Mucosa of stomach (tissue), 1 donor: ENCODE results near the gene NOS1AP.
"Not testable (repeated sequence)": the region's sequence is repeated elsewhere in the genome, so short reads cannot be mapped to it uniquely, and the experiment has no call there.

Experiments used
- H3K27me3 ChIP-seq: one replicate; pipeline ENCODE4 v1.7.0; 2013; ENCODE audit warnings: mild to moderate bottlenecking, low read length; ENCODE audit not compliant: control insufficient read depth, insufficient read depth
- H3K36me3 ChIP-seq: one replicate; pipeline ENCODE4 v1.7.0; 2013; ENCODE audit warnings: low read length; ENCODE audit not compliant: control insufficient read depth, insufficient read depth
- H3K4me1 ChIP-seq: one replicate; pipeline ENCODE4 v1.7.0; 2013; ENCODE audit warnings: mild to moderate bottlenecking, low read length; ENCODE audit not compliant: control insufficient read depth, insufficient read depth
- H3K4me3 ChIP-seq: one replicate; pipeline ENCODE4 v1.7.0; 2013; ENCODE audit warnings: low read length
- H3K9ac ChIP-seq: one replicate; pipeline ENCODE4 v1.7.0; 2013; ENCODE audit warnings: mild to moderate bottlenecking, low read length, moderate library complexity
- H3K9me3 ChIP-seq: one replicate; pipeline ENCODE4 v1.7.0; 2013; ENCODE audit warnings: mild to moderate bottlenecking, low read length, moderate library complexity; ENCODE audit not compliant: control insufficient read depth
- donor health status: Pancreatic carcinoma.

The NOS1AP gene

GRCh38 chr1:162062542-162063015, 6.9 kb upstream of the NOS1AP start:
- H3K27me3 ChIP-seq: no peaks in the 10 kb centered on the region
- H3K9me3 ChIP-seq: no peaks in the 10 kb centered on the region
- no peak overlapping the region for H3K9ac ChIP-seq
- no peaks in the 10 kb centered on the region for H3K4me1 ChIP-seq
- no peak overlapping the region for H3K4me3 ChIP-seq
- H3K36me3 ChIP-seq: no peaks in the 10 kb centered on the region

- Histone ChIP-seq H3K9me3 (no peaks in the 10 kb centered on the region), H3K36me3 (no peaks in the 10 kb centered on the region), H3K9ac (no peak overlapping the region), H3K4me3 (no peak overlapping the region), H3K4me1 (peaks cover 5% of the 10 kb centered on the region), H3K27me3 (no peaks in the 10 kb centered on the region)
Observed at GRCh38 chr1:162065016-162065415, 4.5 kb upstream of the NOS1AP start.

GRCh38 chr1:162066836-162067235, 2.7 kb upstream of the NOS1AP start:
- H3K27me3 ChIP-seq, H3K9me3 ChIP-seq, H3K4me3 ChIP-seq, H3K36me3 ChIP-seq, H3K9ac ChIP-seq: not testable (repeated sequence)
- H3K4me1 ChIP-seq: peaks cover 14% of the 10 kb centered on the region

- Histone ChIP-seq H3K9ac (no peak overlapping the region), H3K4me3 (no peak overlapping the region), H3K9me3 (no peaks in the 10 kb centered on the region), H3K27me3 (peaks cover 7% of the 10 kb centered on the region), H3K36me3 (no peaks in the 10 kb centered on the region), H3K4me1 (peaks cover 20% of the 10 kb centered on the region)
Observed at GRCh38 chr1:162067466-162067865, 2.0 kb upstream of the NOS1AP start.

DNA sequence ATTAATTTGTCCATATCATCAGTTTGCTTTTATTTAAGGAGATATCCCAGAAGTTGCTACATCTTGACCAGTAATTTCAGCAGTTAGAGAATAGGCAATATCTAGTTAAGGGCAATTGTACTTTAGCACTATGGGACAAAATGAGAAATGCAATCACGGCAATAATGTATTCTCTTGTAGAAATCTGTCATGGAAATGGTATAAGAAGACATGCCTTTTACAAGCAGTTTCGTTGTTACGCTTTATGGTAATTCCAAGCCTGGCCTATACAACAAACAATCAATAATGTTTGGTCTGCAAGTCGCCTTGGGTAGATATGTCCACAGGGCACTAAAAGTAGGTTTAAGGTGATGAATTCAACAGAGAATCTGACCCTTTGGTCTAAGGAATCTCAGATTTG, 1.2 kb upstream of the NOS1AP start:
- Histone ChIP-seq H3K9me3 (no peaks in the 10 kb centered on the region), H3K36me3 (no peaks in the 10 kb centered on the region), H3K9ac (no peak overlapping the region), H3K4me1 (peaks cover 27% of the 10 kb centered on the region), H3K4me3 (no peak overlapping the region), H3K27me3 (peaks cover 7% of the 10 kb centered on the region)

DNA sequence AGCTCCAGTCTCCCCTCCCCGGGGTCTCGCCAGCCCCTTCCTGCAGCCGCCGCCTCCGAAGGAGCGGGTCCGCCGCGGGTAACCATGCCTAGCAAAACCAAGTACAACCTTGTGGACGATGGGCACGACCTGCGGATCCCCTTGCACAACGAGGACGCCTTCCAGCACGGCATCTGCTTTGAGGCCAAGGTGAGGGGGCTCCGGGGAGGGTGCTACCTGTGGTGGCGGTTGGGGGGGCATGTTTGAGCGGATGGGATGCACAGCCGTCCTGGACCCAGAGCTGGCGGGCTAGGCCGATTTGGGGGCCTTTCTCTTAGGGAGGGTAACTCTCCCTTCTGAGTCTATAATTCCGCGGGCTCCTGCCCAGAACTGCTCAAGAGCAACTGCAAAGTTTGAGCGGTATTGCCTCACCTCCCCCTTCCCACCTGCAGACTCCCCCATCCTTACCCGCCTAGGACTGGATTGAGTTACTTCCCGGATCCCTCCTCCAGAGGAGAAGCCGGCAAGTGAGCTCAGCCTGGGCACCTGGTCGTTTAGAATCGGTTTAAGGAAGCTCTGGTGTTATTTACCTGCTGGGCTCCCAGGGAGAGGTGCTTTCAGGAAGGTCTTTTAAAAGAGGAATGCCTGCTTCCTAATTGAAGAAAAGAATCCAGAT, 730 bp downstream of the NOS1AP start:
- Histone ChIP-seq H3K4me1 (peaks cover 29% of the 10 kb centered on the region), H3K9me3 (no peaks in the 10 kb centered on the region), H3K4me3 (peak overlapping the region; percentile 60), H3K9ac (peak overlapping the region; percentile 72), H3K27me3 (peaks cover 7% of the 10 kb centered on the region), H3K36me3 (no peaks in the 10 kb centered on the region)

GRCh38 chr1:162070825-162071224, 1.3 kb downstream of the NOS1AP start:
- Histone ChIP-seq H3K9me3 (no peaks in the 10 kb centered on the region), H3K27me3 (peaks cover 7% of the 10 kb centered on the region), H3K9ac (peak overlapping the region; percentile 72), H3K4me1 (peaks cover 34% of the 10 kb centered on the region), H3K4me3 (peak overlapping the region; percentile 60), H3K36me3 (no peaks in the 10 kb centered on the region)

GRCh38 chr1:162072740-162073139, 3.2 kb downstream of the NOS1AP start:
- Histone ChIP-seq H3K36me3 (no peaks in the 10 kb centered on the region), H3K9ac (no peak overlapping the region), H3K4me1 (peaks cover 43% of the 10 kb centered on the region), H3K4me3 (no peak overlapping the region), H3K9me3 (no peaks in the 10 kb centered on the region), H3K27me3 (peaks cover 7% of the 10 kb centered on the region)

DNA sequence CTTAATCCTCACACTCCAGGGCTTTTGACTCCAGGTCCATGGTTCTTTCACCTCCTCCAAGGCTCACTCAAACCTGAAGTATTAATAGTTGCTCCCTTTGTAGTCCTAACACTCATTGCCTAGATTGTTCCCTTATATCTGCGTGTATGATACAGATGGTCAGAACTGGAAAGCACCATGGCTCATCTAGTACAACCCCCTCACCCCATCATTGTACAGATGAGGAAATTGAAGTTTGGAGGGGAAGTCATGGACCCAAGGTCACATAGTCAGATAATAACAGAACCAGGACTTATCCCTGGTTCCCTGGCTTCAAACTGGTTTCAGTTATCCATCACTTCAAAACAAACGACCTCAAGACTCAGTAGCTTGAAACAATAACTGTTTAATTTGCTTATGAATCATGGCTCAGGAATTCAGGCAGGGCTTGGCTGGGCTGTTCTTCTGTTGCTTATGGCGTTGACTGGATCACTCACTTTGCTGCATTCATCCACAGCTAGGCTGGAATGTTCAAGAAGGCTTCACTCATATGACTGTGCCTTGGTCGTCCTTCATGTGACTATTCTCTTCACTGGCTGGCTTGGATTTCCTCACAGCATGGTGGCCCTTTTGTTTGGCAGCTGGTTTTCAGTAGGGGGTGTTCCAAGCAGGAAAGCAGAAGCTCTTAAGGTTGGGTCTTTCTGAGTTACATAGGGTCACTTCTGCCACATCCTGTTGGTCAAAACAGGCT, 5.0 kb downstream of the NOS1AP start:
- H3K27me3 ChIP-seq: peaks cover 7% of the 10 kb centered on the region
- peaks cover 44% of the 10 kb centered on the region for H3K4me1 ChIP-seq
- no peak overlapping the region for H3K4me3 ChIP-seq
- no peaks in the 10 kb centered on the region for H3K9me3 ChIP-seq
- H3K9ac ChIP-seq: no peak overlapping the region
- H3K36me3 ChIP-seq: no peaks in the 10 kb centered on the region

DNA sequence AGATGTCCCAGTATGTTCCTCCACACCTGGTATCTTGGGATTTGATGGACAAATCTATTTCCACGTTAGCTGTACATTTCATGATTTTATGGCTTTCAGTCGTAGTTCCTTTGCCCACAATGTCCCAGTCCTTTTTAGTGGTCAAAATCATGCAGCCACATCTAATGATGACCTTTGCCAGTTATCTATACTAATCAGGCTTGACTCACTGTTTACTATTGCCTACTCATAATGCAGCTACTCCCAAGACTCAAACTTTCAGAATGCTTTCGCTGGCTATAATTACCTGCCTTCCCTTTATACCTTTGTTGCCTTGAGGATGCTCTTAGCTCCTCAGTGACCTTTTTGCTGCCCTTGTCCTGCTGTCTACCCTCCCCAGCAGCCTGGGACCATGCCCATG, 6.4 kb downstream of the NOS1AP start:
- Histone ChIP-seq H3K4me1 (peaks cover 38% of the 10 kb centered on the region), H3K27me3 (peaks cover under 1% of the 10 kb centered on the region), H3K9me3 (no peaks in the 10 kb centered on the region), H3K4me3 (no peak overlapping the region), H3K36me3 (no peaks in the 10 kb centered on the region), H3K9ac (no peak overlapping the region)

DNA sequence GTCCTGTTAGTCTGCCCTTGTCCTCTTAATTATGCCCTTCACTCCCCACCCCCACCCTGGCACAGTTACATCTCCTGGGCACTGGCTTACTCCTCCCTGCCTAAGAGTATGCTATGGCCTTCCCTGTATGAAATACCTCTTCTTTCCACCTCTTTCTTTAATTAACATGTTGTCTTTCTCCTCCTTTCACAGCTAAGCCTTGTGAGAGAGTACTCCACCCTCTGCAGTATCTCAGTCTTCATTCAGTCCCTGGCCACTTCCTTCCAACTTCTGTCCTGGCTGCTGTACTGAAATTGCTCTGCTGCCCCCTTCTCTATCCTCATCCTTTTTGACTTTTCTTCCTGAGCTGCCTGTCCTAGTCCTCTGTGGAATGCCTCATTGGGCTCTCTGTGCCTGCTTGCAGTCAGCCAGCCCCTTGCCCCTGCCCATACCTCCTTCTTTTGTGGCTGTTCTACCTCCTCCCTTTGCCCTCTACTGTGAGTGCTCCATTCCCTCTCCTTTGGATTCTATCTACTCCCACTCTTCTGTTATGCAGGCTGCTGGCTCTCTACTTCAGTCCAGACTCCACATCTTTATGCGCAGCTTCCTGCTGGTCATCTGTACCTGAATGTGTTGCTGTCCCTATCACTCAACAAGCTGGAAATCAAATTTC, 8.3 kb downstream of the NOS1AP start:
- Histone ChIP-seq H3K9me3 (no peaks in the 10 kb centered on the region), H3K27me3 (no peaks in the 10 kb centered on the region), H3K9ac (no peak overlapping the region), H3K4me1 (peaks cover 30% of the 10 kb centered on the region), H3K4me3 (no peak overlapping the region), H3K36me3 (no peaks in the 10 kb centered on the region)

DNA sequence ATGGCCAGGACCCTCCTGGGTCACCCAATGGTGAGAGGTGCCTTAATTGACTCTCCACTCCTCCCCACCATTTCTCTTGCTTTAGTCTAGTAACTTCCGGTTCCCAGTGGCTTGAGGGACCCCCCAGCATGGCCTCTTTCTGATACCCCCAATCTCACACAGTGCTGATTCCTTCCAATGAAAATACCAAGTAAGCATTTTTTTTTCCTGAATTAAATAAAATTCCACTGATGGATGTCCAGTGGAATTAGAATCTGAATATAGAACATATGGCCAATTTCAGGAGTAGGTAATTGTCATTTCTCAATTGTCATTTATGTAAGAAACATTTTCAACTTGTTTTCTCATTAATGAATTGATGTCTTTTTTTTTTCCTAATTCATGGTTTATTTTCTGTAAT, 9.5 kb downstream of the NOS1AP start:
- no peaks in the 10 kb centered on the region for H3K36me3 ChIP-seq
- H3K9ac ChIP-seq: no peak overlapping the region
- H3K9me3 ChIP-seq: no peaks in the 10 kb centered on the region
- no peak overlapping the region for H3K4me3 ChIP-seq
- peaks cover 27% of the 10 kb centered on the region for H3K4me1 ChIP-seq
- H3K27me3 ChIP-seq: no peaks in the 10 kb centered on the region
